Kidney tubule cell (primary cell): Measurements from ENCODE around the gene F12.

Source experiments
- DNase-seq: peaks from one replicate; pipeline ENCODE4 v3.0.0-alpha.2; 2018; ENCODE audit warnings: low spot score

The F12 gene

DNA sequence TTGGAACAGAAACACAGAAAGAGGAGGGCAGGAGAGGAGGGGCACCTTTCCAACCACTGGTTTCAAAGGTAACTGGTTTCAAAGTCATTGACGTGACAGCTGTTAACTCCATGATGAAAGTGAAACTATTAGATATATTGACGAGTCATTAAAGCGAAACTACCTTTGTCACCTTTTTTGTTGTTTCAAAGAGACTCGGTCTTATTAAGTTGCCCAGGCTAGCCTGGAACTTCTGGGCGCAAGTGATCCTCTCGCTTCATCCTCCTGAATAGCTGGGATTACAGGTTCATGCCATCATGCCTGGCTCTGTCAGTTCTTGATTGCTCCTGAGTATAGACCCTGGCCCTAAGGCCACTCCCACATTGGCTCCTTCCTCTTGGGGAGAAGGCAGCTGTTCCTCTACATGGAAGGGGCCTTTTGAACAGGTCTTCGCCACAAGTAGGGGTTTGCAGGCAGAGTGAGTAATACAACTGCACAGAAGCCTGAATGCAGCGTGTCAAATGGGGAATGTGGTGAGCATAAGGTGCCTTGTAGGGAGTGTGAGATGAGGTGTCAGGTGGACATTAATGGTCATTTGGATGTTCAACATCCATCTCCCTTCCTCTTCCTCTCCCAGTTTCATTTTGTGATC is 3.4 kb upstream of the F12 start:
- no peak for DNase-seq

DNA sequence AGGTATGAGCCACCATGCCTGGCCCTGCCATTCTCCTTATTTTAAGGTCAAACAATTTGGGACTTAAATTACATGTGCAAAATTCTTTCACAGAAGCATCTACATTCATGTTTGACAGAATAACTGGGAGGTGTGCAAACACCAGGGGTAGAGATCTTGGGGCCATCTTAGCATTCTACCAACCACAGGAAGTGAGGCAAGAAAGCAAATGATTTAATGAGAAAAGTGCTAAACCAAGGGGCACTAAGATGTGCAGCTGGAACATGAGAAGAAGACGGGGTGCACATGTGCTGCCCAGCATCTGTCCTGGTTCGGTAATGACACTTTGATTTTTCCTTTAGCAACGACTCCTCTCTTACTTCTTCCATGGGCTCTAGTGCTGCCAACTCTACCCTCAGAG is 1.2 kb upstream of the F12 start:
- no peak for DNase-seq

GRCh38 chr5:177405805-177406204 is 3.6 kb downstream of the F12 start:
- no peak for DNase-seq

DNA sequence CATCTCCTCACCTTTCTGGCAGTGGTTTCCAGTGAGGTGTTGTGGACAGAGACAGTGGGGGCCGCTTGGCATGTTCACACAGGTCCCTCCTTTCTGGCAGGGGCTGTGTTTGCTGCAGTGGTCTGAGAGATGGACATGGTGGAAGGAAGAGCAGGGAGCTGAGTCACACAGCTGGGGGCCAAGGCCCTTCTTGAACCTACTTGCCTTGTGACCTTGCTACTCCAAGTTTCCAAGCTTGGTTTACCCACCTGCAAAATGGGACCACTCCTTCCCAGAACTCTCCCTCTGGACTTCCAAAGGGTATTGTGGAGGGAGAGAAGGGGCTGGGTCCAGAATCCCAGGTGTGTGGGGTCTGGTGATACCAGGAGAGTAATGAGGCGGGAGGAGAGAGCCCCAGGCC is 4.1 kb downstream of the F12 start:
- no peak for DNase-seq

- no peak for DNase-seq
These were observed 4.7 kb downstream of the F12 start for GRCh38 chr5:177404641-177405179.

DNA sequence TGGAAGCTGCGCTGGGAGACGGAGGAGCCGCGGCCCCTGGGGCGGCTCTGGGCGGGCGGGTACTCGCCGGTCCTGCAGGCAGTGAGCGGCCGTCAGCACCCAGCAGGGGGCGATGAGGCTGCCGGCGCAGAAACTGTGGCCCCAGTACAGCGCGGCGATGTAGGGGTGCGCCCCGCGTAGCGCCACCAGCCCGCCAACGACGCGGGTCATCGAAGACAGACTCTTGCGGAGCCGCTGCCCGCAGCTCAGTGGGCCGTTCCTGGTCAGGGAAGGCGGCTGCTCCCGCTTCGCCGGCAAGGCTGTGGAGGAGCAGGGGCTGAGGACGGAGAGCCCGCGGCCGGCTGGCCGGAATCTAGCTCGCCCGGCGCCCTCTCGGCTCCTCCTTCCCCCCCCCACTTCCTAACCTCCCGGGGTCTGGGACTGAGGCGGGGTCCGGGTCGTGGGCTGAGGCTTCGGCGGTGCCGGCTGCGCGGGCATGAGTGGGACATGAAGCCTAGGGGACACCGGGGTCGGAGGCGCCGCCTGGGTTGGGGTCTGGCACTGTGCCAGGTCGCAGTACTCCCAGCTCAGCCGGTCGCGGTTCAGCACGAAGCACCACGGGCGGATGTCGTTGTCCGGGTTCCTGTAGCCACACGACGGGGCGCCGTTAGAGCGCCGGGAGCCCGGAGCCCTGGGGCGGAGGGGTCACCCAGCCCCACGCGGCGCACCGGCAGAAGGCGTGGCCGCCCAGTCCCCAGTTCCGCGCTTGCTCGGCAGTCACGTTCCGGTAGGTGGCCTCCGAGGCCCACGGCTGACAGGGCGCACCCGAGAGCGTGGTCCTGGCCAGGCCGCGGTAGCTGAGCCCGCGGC is 5.3 kb downstream of the F12 start:
- DNase-seq: peak; percentile 79

- no peak for DNase-seq
These were observed 6.1 kb downstream of the F12 start for GRCh38 chr5:177403102-177403791.

- peak; percentile 89 for DNase-seq
These were observed 6.9 kb downstream of the F12 start for GRCh38 chr5:177402271-177403043.

- DNase-seq: no peak
These were observed 9.1 kb downstream of the F12 start, which contains the start of gene PFN3 for GRCh38 chr5:177399997-177400868. PFN3 (minus strand) TSS chr5:177400661; CDS start chr5:177400576, 85 bp downstream.

DNA sequence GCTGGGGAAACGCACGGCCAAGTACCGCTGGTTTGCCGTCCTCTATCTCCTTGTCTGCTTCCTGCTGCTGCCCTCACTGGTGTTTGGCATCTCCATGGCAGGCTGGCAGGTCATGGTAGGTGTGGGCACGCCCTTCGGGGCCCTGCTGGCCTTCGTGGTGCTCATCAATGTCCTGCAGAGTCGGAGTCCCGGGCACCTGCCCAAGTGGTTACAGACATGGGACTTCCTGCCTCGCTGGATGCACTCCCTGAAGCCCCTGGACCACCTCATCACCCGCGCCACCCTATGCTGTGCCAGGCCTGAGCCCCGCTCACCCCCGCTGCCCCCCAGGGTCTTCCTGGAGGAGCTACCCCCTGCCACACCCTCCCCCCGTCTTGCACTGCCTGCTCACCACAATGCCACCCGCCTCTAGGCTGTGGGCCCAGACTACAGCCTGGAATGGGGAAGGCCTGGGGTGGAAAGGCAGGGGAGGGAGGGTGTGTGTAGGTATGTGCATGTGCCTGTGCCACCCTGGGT is 11.4 kb downstream of the F12 start:
- no peak for DNase-seq

- DNase-seq: no peak
These were observed 12.6 kb downstream of the F12 start for GRCh38 chr5:177396807-177397206.

GRCh38 chr5:177396078-177396477 is 13.3 kb downstream of the F12 start:
- no peak for DNase-seq

GRCh38 chr5:177393990-177394389 is 15.4 kb downstream of the F12 start:
- no peak for DNase-seq

GRCh38 chr5:177393206-177393765 is 16.1 kb downstream of the F12 start:
- DNase-seq: no peak

DNA sequence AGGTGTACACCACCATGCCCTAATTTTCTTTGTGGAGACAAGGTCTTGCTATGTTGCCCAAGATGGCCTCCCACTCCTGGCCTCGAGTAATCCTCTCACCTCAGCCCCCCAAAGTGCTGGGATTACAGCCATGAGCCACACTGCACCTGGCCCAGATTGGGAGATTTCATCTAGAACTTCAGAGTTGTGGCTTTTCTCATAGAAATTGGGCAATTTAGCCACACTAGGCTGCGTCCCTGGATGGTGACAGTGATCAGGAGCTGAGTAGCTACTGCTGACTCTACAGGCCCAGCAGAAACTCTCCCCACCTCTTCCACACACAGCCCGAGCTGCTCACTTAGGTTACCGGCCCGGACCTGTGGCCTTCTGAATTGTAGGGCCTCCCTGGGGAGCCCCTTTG is 16.6 kb downstream of the F12 start:
- DNase-seq: no peak

GRCh38 chr5:177390363-177391300 is 18.7 kb downstream of the F12 start:
- peak; percentile 88 for DNase-seq

DNA sequence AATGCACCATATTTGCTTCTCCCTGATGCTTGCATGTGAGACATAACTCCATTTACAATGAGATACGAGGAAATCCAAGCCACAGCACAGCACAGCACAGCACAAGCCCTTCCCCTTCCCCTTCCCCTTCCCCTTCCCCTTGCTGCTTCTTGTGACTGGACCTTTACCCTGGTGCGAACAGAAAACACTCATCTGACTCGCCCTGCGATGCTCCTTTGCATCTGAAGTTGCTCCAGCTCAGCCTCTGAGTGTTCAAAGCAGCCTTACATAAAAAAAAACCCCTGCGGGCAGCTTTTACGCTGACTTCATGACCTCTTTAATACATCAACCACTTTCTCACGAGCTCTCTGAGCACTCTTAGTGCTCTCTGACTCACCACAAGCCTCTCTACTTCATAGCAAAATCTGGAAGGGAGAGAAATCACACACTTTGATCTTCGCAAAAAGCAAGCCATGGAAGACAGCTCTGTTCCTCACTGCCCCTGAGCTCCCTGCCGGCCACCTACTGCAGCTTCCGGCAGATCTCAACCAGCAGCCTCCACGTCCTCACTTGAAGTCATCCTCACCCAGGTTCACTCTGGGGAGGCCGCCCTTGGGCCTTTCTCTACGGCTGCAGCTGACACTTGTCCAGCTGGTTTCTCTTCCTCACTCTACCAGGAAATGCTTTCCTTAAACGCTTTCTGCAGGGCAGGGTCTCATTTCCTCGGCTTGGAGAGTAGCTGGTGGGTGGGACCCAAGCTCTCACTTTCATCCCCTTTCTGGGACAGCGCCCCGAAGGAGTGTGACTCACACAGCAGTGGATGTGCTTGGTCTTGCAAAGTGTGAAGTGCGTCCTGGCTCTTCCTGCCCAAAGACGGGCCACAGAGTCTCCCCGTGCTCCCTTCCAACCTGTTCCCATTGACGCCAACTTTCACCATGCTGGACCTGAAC is 19.9 kb downstream of the F12 start:
- DNase-seq: peak; percentile 91

DNA sequence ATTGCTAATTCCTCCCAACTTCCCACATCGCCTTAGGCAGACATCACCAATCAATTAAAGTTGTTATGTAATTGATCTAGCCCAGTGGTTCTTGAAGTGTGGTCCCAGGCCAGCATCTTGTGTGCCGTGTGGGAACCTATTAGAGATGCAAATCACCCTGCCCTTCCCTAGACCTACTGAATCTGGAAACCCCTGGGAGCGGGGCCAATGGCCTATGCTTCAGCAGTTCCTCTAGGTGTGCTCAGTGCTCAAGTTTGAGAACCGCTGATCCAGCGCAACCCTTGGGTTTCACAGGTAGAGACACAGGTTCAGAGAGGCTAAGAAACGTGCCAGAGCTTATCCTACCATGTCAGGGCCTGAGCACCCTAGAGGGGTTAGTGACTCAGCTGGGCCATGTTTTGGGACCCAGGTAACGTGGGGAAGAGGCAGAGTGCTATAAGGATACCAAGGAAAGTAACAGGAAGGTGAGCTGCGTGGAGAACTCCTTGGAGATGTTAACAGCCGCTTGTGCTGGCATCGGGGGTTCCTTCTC is 20.8 kb downstream of the F12 start:
- no peak for DNase-seq
